Measurements from ENCODE around the gene ARL6IP6.
"Not testable (repeated sequence)": the region's sequence is repeated elsewhere in the genome, so short reads cannot be mapped to it uniquely, and the experiment has no call there.

The ARL6IP6 gene
- total RNA-seq: 26.4 to 43.2 (median 36.5) reads per million in 3 experiments

GRCh38 chr2:152718076-152718908 lies at the start of gene ARL6IP6:
Gene ARL6IP6, plus strand, starts transcription at chr2:152718620. Its CDS starts 5 bp downstream, at chr2:152718625.
- DNase-seq: peak; percentile 94

GRCh38 chr2:152674334-152674733 lies 44.1 kb upstream of the ARL6IP6 start:
- no peak for DNase-seq

- DNase-seq: no peak
These were observed 42.0 kb upstream of the ARL6IP6 start for GRCh38 chr2:152676461-152676860.

- no peak for DNase-seq
These were observed 39.6 kb upstream of the ARL6IP6 start for GRCh38 chr2:152678808-152679207.

GRCh38 chr2:152682663-152683062 lies 35.8 kb upstream of the ARL6IP6 start:
- no peak for DNase-seq

GRCh38 chr2:152683400-152683799 lies 35.0 kb upstream of the ARL6IP6 start:
- no peak for DNase-seq

GRCh38 chr2:152686321-152686720 lies 32.1 kb upstream of the ARL6IP6 start:
- no peak for DNase-seq

GRCh38 chr2:152693033-152693432 lies 25.4 kb upstream of the ARL6IP6 start:
- no peak for DNase-seq

- peak; percentile 8 for DNase-seq
These were observed 24.2 kb upstream of the ARL6IP6 start for GRCh38 chr2:152694161-152694661.

- DNase-seq: no peak
These were observed 22.7 kb upstream of the ARL6IP6 start for GRCh38 chr2:152695763-152696162.

- DNase-seq: no peak
These were observed 21.9 kb upstream of the ARL6IP6 start for GRCh38 chr2:152696476-152696875.

- DNase-seq: no peak
These were observed 17.2 kb upstream of the ARL6IP6 start for GRCh38 chr2:152701198-152701597.

GRCh38 chr2:152706477-152707021 lies 11.9 kb upstream of the ARL6IP6 start:
- DNase-seq: no peak

- no peak for DNase-seq
These were observed 9.7 kb upstream of the ARL6IP6 start for GRCh38 chr2:152708742-152709141.

GRCh38 chr2:152710713-152711112 lies 7.7 kb upstream of the ARL6IP6 start:
- no peak for DNase-seq

- no peak for DNase-seq
These were observed 3.3 kb upstream of the ARL6IP6 start for GRCh38 chr2:152715112-152715511.

- peak; percentile 5 for DNase-seq
These were observed 2.5 kb upstream of the ARL6IP6 start for GRCh38 chr2:152715854-152716428.

- no peak for DNase-seq
These were observed 1.6 kb upstream of the ARL6IP6 start for GRCh38 chr2:152716805-152717227.

- DNase-seq: peak; percentile 98
These were observed 968 bp upstream of the ARL6IP6 start, which contains the start of gene PRPF40A for GRCh38 chr2:152717228-152718075. Gene PRPF40A, minus strand, starts transcription at chr2:152717461. Its CDS starts 22 bp downstream, at chr2:152717439.

GRCh38 chr2:152718909-152719645 lies 657 bp downstream of the ARL6IP6 start:
- no peak for DNase-seq

- DNase-seq: no peak
These were observed 2.4 kb downstream of the ARL6IP6 start for GRCh38 chr2:152720794-152721193.

GRCh38 chr2:152722639-152723038 lies 4.2 kb downstream of the ARL6IP6 start:
- not testable (repeated sequence) for DNase-seq

Measured in central memory CD4-positive, alpha-beta T cell (primary cell).